Right kidney (tissue), 1 donor: ENCODE results near the gene CD53.

ENCODE experiments used
- DNase-seq: peaks from one replicate; pipeline ENCODE4 v3.0.0-alpha.2; 2016

CD53 gene

DNA sequence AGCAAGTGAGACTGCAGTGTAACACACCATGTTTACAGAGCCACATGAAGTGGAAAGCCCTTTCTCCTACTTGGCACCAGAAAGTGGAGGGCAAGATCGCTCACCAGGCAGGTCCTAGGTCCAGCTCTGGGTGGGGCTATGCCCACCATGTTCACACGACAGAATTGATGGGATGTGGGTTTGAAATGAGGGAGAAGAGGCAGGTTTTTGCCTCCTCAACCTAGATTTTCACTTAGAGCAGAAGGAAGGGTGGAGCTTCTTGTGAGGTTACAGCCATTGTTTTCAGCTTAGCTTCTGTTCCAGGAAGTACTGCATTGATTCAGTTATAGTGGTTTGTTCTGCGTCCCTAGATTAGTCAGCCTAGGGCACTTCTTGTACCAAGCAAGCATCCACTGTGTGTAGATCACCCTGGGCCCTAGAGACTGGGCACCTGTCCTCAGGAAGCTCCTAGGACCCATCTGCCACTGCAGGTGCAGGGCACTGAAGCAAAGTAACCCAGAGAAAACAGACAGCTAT, 2.3 kb downstream of the CD53 start:
- no peak for DNase-seq

DNA sequence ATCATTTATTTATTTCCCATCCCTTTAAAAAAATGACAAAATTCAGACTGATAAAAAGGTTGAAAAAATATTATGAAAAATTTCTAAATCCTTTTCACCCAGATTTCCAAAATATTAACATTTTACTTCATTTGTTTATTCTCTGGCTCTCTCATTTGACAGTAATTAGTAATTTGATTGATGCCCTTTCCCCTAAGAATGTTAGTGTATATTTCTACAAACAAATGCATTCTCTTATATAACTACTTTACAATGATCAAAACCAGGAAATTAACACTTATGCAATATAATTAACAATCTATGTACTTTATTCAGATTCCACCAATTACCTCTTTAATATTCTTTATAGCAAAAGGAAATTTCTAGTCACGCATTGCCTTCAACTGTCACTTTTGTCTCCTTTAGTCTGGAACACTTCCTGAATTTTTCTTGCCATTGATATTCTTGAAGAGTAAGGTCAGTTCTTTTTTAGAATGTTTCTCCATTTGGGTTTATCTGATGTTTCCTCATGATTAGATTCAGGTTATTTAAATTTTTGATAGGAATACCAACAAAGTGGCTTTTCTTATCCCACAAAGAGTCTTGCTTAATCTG, 3.9 kb downstream of the CD53 start:
- no peak for DNase-seq

DNA sequence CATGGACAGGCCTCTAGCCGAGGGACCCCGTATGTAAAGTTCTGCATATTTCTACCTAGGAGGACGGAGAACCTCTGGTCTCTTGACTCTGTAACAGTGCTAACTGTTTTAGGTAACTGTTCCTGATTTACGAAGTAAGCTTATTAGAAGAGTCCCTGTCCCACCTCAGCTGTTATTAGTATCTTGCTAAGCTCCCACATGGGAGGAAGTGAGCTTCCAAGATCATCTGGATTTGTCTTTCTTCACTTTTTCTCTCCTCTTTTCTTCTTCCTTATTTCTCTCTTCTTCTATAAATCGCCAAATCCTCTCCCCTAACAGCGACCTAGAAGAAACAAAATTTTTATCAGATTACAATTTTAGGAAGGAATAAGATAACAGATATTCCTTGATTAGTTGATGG, 4.4 kb downstream of the CD53 start:
- DNase-seq, result no peak

DNA sequence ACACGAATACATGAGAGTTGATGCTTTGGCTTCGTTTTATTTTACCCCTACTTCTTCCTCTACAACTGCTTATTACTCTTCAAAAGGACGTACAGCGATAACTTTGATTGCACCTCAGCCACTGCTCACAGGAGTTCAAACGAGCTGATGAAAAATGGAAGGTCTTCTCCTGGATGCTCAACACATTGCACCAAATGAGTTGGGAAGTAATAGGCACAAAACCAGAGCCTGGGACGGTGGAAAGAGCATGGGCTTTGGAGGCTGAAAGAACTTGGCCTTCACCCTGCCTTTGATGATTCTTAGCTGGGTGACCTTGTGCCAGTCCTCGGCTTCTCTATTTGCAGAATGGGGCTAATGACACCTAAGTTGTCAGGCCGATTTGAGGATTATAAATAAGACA, 4.8 kb downstream of the CD53 start:
- no peak for DNase-seq

DNA sequence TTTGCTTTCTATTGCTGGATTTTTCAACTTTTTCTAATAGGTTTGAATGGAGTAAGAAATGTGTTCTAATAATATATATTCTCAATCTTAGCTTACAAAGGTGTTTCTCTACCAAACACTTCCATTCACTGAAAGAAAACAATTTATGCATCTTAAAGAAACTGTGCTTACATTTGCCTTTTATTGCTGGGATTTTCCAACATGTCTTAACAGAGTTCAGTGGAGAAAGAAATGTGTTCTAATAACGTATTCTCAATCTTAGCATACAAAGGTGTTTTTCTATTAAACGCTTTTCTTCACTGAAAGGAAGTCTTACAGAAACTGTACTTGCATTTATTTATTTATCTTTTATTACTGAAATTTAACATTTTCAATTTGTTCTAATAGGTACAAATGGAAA, 5.6 kb downstream of the CD53 start:
- no peak for DNase-seq

DNA sequence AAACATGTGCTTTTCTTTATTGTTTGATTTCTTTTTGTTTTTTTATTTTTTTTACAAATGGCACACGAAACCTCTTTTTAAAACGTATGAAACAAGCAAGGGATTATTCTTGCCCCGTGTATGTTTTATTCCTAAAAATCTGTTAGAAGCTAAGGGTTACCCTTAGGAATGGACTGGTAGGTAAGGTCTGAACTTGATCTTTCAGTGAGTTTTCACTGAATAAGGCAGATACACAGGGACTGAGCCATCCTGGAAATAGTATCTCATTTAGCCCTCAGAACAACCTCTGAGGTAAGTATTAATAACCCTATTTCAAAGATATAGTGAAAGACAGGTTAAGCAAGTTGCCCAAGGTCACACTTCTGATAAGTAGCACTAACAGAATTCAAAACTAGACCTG, 6.0 kb downstream of the CD53 start:
- DNase-seq, result no peak

DNA sequence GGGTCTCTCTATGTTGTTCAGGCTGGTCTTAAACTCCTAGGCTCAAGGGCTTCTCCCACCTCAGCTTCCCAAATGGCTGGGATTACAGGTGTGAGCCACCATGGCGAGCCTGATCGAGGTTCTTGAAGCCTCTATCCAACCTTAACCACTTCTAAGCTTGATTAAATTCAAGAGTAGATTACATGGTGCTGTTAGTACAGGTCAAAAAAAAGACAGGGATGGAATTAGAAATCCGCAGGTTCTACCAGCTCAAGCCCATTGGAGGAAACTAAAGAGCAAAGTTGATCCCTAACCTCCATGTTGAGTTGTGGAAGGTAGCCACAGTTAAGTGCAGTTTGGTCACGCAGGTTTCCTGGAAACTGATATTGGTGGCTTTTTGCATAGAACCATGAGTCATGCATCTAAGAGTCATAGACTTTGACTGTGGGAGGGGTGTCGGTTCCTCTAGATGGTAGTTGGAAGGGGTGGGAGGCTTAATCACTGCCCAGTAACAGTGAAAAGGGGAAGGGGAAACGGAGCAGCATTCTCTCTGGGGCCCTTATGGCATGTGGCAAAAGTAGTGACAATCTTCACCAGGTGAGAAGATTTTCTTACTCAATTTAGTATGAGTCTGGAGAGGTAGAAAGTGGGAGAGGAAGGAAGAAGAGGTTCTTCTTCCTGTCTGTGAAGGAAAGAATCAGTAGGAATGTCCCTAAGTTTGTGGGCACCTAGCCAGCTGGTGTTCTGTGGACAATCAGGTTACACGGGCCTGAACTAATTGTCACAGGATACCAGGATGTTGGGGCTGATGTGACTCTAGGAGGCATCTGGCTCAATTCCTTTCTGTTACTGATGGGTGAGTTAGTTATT, 7.0 kb downstream of the CD53 start:
- DNase-seq, result no peak

DNA sequence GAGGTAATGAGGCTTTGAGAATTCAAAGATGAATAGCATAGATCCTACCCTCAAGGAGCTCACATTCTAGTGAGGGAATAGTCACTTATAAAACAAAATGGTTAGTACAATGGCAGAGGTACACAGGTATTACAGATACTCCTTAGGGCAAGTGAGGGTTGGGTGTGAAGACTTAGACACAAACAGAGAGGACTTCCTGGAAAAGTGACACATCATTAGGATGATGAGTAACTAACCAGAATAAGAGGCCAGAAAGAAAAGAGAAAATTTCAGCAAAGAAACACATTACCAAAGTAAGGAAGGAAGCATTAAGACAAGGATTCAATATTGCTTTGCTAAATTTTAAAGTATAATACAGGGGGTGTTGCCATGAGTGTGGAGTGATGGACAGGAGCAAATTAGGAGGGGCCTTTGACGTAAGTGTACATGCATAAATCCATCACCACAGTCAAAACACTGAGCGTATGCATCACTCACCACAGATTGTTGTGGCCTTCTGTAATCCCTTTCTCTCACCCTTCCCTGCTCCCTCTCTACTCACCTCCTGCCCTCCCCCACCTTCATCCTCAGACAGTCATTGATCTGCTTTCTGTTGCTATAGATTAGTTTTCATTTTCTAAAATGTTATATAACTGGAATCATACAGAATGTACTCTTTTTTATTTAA, 7.9 kb downstream of the CD53 start:
- DNase-seq, result no peak

DNA sequence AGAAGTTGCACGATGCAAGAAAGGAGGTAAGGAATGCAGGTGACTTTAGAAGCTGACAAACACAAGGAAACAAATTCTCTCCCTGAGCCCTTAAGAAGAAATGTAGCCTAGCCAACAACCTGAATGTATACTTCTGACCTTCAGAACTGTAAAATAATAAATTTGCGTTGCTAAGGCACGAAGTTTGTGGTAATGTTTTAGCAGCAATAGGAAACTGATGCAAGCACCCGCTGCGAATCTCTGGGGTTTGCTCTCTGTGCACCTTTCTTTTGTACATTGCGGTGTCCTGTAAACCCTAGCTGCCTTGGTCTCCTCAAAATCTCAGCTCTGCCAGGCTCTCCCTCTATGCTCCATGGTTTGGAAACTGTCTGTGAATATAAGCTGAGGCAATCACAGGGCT, 15.1 kb downstream of the CD53 start:
- no peak for DNase-seq

DNA sequence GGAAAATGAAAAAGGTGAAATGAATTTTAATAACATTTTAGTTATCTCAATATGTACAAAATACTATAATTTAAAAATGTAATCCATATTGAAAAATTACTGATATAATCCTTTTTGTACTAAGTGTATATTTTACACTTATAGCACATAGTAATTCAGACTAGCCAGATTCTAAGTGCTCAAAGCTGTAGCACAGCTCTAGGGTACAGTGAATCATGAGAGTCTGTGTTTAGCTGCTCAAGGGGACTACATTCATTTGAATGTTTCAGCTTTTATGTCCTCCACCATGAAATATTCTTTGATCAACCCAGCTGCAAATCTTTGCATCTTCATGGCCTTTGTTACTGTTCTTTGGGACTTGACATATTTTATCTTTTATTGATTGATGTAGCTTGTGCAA, 15.7 kb downstream of the CD53 start:
- DNase-seq, result no peak

DNA sequence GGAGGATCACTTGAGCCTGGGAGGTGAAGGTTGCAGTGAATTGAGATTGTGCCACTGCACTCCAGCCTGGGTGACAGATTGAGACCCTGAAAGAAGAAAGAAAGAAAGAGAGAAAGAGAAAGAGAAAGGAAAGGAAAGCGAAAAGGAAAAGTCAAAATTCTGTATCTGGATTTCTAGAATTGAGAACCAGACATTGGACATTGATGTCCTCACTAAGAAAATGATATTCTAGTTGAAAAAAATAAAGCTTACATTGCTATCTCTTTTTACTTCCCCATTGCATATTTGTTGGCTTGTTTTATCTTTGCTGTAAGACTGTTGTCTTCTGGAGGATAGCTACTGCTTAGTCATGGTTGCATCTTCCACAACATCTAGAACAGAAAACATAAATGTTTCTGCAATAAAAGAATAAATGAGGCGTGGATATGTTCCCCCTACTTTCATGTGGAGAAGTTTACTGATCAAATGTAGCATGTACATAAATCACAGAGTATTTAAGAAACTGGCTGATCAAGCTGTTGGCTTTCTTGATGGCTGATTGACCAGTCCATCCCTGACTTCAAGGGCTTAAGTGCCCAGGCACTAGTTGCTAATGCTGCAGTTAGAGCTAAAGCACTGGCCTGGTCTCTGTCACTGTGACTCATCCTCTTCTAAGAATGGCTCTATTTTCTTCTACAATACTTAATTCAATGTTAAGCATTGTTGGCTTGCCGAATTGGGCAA, 17.7 kb downstream of the CD53 start:
- DNase-seq, result no peak

DNA sequence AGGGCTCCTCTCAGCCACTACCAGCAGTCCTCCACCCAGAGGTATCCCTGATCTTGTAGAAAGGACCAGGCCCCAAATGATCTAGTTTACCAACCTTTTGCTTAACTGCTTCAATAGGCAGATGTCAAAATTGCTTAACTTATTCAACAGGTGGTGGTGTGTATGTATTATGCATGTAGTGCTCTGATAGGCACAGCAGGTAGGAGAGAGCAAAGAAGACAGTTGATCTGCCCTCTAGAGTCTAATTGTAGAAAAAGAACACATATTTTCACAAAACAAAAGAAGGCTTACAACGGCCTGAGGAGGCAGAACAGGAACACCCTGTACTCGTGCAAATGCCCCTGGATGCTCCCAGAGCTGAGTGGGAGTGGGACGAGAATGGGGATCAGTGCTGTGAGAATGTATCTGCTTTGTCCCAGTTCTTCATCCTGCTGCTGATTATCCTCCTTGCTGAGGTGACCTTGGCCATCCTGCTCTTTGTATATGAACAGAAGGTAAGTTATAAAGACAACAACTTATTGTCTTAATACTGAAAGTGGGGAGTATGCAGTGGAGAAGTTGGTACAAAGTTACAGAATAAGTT, 21.1 kb downstream of the CD53 start:
- DNase-seq, result no peak

DNA sequence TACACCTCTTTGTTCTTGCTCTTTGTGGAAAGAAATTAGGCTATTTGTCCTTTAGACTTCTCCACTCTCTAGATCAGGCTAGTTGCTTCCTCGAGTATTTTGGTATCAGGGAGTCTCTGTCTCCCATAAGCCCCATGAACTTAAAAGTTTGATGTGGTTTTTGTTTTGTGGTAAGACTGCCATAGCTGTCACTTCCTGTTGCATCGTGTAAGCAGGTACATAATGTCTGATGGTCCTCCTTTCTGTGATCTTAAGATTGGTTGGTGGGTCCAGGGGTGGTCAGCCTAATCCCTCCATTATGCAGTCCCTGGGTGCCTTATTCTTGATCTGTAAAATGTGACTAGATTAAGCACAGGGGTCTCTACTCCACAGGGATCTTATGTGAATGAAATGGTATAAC, 23.1 kb downstream of the CD53 start:
- no peak for DNase-seq

DNA sequence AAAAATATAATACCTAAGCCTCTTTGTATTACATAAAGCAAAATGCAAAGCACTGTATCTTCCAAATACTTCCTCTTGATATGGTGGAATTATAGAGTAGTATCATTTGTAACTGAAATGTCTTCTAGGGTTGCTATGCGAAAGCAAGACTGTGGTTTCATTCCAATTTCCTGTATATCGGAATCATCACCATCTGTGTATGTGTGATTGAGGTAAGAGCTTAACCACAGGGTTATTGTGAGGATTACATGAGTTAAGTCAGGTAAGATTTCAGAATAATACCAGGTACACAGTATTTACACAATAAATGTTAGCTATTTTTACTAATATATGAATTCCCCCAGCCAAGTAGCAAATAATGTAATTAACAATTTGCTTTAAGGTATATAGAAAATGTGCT, 24.7 kb downstream of the CD53 start:
- DNase-seq, result no peak

DNA sequence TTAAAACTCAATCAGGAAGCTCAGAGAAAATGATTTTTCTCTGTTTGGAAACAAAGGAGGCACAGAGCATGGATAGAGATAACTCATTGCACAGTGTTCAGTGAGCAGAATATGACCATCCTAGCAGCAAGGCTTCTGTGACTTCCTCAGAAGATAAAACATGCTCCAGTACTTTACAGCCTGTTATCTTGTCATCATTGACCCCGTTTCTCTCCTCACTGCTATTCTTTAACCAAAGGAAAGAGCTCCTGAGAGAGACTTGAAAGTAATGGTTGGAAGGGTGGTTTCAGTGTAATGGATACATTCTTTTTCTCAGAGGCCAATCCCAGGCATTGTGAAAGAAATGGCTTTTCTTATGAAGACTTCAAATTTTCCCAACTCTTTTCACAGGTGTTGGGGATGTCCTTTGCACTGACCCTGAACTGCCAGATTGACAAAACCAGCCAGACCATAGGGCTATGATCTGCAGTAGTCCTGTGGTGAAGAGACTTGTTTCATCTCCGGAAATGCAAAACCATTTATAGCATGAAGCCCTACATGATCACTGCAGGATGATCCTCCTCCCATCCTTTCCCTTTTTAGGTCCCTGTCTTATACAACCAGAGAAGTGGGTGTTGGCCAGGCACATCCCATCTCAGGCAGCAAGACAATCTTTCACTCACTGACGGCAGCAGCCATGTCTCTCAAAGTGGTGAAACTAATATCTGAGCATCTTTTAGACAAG, 25.9 kb downstream of the CD53 start:
- DNase-seq, result no peak

DNA sequence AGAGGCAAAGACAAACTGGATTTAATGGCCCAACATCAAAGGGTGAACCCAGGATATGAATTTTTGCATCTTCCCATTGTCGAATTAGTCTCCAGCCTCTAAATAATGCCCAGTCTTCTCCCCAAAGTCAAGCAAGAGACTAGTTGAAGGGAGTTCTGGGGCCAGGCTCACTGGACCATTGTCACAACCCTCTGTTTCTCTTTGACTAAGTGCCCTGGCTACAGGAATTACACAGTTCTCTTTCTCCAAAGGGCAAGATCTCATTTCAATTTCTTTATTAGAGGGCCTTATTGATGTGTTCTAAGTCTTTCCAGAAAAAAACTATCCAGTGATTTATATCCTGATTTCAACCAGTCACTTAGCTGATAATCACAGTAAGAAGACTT, 26.5 kb downstream of the CD53 start:
- DNase-seq, result no peak

DNA sequence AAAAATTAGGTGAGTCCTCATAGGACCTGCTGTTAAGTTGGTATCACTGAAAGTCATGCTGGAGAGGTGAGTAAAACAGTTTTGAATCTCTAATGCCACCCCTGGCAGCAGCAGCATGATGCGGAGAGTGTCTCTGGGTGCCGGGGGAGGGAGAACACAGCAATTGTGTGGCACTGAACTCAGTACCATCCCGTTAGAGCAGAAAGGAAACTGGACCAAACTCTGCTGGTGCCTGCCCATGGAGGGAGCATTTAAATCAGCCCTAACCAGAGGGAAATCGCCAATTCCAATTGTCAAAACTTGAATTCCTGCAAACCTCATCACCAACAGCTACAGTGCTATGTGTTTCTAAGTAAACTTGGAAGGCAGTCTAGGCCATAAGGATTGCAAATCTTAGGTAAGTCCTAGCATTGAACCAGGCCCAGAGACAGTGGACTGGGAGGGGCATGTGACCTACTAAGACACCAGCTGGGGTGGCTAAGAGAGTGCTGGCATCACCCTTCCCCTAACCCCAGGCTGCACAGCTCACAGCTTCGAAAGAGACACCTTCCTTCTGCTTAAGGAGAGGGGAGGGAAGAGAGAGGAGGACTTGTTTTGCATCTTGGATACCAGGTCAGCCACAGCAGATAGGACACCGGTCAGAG, 30.0 kb downstream of the CD53 start:
- DNase-seq, result no peak

DNA sequence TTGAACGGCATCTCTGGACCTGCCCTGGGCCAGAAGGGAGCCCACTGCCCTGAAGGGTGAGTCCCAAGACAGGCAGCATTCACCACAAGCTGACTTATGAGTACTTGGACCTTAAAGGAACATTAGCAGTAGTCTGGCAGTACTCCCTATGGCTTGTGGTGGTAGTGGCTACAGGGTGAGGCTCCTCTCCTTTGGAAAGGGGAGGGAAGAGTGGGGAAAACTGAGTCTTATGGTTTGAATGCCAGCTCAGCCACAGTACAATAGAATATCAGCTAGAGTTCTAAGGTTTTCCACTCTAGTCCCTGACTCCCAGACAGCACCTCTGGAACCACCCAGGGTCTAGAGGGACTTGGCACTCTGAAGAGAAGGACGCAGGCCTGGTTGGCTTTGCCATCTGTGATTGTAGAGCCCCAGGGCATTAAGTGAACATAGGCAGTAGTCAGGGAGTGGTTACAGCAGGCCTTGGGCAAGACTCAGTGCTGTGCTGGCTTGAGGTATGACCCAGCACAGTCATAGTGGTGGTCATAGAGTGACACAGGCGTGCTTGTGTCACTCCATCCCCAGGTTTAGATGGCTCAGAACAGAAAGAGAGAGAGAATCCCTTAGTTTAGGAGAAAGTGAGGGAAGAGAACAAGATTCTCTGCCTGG, 31.0 kb downstream of the CD53 start:
- DNase-seq, result no peak

DNA sequence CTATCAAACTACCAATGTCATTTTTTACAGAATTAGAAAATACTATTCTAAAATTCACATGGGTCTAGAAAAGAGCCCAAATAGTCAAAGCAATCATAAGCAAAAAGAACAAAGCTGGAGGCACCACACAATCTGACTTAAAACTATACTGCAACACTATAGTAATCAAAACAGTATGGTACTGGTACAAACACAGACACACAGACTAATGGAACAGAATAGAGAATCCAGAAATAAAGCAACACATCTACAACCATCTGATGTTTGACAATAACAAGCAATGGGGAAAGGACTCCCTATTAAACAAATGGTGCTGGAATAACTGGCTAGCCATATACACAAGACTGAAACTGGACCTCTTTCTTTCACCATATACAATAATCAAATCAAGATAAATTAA, 39.8 kb downstream of the CD53 start:
- DNase-seq, result no peak

DNA sequence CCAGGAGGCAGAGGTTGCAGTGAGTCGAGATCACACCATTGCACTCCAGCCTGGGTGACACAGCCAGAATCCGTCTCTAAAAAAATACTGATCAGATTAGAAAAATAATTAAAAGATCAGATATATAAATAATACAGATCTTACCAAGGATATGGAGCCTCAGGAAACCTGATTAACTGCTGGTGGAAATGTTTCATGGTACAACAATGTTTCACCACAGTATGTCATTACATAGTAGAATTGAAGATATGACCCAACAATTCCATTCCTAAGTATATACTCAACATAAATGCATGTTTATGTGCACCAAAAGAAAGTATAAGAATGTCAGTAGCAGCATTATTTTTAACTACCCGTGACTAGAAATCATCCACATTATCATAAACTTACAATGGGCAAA, 41.7 kb downstream of the CD53 start:
- no peak for DNase-seq

DNA sequence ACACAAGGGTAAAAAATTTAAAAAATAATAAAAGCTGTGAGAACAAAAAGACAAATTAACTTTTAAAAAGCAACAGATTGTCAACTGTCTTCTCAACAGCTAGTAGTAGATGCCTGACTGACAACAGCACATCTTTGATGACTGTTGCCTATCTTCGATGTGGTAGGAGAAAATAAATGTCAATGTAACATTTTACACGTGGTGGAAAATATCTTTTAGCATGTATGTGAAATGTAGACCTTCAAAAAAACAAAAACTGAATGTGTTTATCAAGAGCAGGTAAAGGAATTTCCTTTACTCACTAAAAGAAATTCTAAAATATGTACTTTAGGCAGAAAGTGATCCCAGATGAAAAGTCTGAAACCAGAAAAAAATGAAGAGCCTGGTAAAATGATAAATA, 42.9 kb downstream of the CD53 start:
- no peak for DNase-seq
